HG03571 (cell line): Measurements from ENCODE around the gene IGFALS.

Source experiments
- ATAC-seq: cut with Tn5 transposase; IDR thresholded peaks from one replicate; pipeline ENCODE4 v1.9.1; 2021; ENCODE audit not compliant: unreplicated experiment

Gene IGFALS

GRCh38 chr16:1767116-1767994 is 26.1 kb downstream of the IGFALS start:
- no peak for ATAC-seq

- ATAC-seq, result no peak
These were observed 26.8 kb downstream of the IGFALS start for GRCh38 chr16:1766701-1767100.

- ATAC-seq, result no peak
These were observed 27.3 kb downstream of the IGFALS start for GRCh38 chr16:1766231-1766630.

- ATAC-seq, result no peak
These were observed 27.7 kb downstream of the IGFALS start for GRCh38 chr16:1765826-1766225.

GRCh38 chr16:1764971-1765370 is 28.5 kb downstream of the IGFALS start:
- ATAC-seq, result no peak

GRCh38 chr16:1763521-1764511 is 29.7 kb downstream of the IGFALS start:
- no peak for ATAC-seq

GRCh38 chr16:1762879-1763520 is 30.5 kb downstream of the IGFALS start:
- no peak for ATAC-seq

GRCh38 chr16:1762196-1762878 is 31.2 kb downstream of the IGFALS start:
- no peak for ATAC-seq

GRCh38 chr16:1761751-1762150 is 31.8 kb downstream of the IGFALS start:
- ATAC-seq, result no peak

- ATAC-seq, result no peak
These were observed 32.6 kb downstream of the IGFALS start for GRCh38 chr16:1760911-1761310.

- ATAC-seq, result no peak
These were observed 34.0 kb downstream of the IGFALS start for GRCh38 chr16:1759511-1759910.

- ATAC-seq, result no peak
These were observed 34.6 kb downstream of the IGFALS start for GRCh38 chr16:1758923-1759322.

- no peak for ATAC-seq
These were observed 35.6 kb downstream of the IGFALS start for GRCh38 chr16:1757714-1758461.

- no peak for ATAC-seq
These were observed 39.3 kb downstream of the IGFALS start for GRCh38 chr16:1754204-1754603.

- ATAC-seq, result no peak
These were observed 40.7 kb downstream of the IGFALS start for GRCh38 chr16:1752853-1753252.

GRCh38 chr16:1751946-1752345 is 41.6 kb downstream of the IGFALS start:
- ATAC-seq, result no peak

- ATAC-seq, result no peak
These were observed 44.1 kb downstream of the IGFALS start for GRCh38 chr16:1749152-1750117.

- no peak for ATAC-seq
These were observed 45.6 kb downstream of the IGFALS start for GRCh38 chr16:1747934-1748333.

- ATAC-seq, result no peak
These were observed 46.8 kb downstream of the IGFALS start for GRCh38 chr16:1746693-1747195.
